ENCODE results near the gene SCYL1. TPM values are rescaled to one million over a fixed set of nuclear protein-coding genes. Genes with fewer than 3 reads are reported as not detected.

SCYL1 gene
- polyA plus RNA-seq, 1 donor (not counting 4 experiments of a cell fraction or from before 2014, with no cell fraction given): 31.3 TPM

GRCh38 chr11:65492387-65492636 is 32.6 kb upstream of the SCYL1 start:
- Histone ChIP-seq H3K9me1 (ENCODE audit: control insufficient read depth, extremely low read depth, insufficient read depth, low read length) (peaks cover 4% of the 10 kb centered on the region), H3K36me3 (ENCODE audit: control insufficient read depth in 2 of 2, extremely low read depth in 1 of 2, insufficient read depth in 2 of 2, low read length in 2 of 2) (no peaks in the 10 kb centered on the region), H3K27me3 (ENCODE audit: control insufficient read depth, extremely low read depth, insufficient read depth, low read length) (no peaks in the 10 kb centered on the region), H3K79me2 (ENCODE audit: control insufficient read depth, insufficient read depth, low read length) (peaks cover 13% of the 10 kb centered on the region), H2AFZ (ENCODE audit: control insufficient read depth, low read length) (no peak overlapping the region), H4K20me1 (ENCODE audit: control insufficient read depth, extremely low read depth, insufficient read depth, low read length) (no peaks in the 10 kb centered on the region), H3K4me2 (ENCODE audit: control insufficient read depth, extremely low read depth, insufficient read depth, low read depth, low read length) (peak overlapping the region; percentile 78), H3K4me3 (ENCODE audit: control insufficient read depth in 2 of 3, extremely low read depth in 1 of 3, insufficient read depth in 2 of 3, low read depth in 1 of 3, low read length in 3 of 3) (peak overlapping the region in 1 of 3 experiments; percentile 13), H3K9ac (ENCODE audit: control insufficient read depth, extremely low read depth, insufficient read depth, low read length) (peak overlapping the region; percentile 84), H3K4me1 (ENCODE audit: control insufficient read depth, extremely low read depth, insufficient read depth, low read length) (peaks cover 89% of the 10 kb centered on the region), H3K27ac (ENCODE audit: control insufficient read depth, insufficient read depth, low read length) (peak overlapping the region; percentile 94), H3K9me3 (ENCODE audit: control insufficient read depth, low read depth, low read length) (no peaks in the 10 kb centered on the region)
- dilution Hi-C loops (cut with MboI; ENCODE audit: extremely low pct_ligation_motif_present, low sequenced_read_pairs): no loop called here
- FAIRE-seq: no peak
- no peak for TF ChIP-seq EZH2 (IDR thresholded peaks at IDR 0.05; ENCODE audit: low read length)
- TF ChIP-seq CTCF (optimal IDR thresholded peaks at IDR 0.05 in 1 of 3, IDR thresholded peaks at IDR 0.05 in 1 of 3, conservative IDR thresholded peaks at IDR 0.05 in 1 of 3; ENCODE audit: extremely low read depth in 1 of 3, insufficient read depth in 2 of 3, low read length in 3 of 3): no peak
- DNase-seq (ENCODE audit: low read depth, low spot score): no peak

DNA sequence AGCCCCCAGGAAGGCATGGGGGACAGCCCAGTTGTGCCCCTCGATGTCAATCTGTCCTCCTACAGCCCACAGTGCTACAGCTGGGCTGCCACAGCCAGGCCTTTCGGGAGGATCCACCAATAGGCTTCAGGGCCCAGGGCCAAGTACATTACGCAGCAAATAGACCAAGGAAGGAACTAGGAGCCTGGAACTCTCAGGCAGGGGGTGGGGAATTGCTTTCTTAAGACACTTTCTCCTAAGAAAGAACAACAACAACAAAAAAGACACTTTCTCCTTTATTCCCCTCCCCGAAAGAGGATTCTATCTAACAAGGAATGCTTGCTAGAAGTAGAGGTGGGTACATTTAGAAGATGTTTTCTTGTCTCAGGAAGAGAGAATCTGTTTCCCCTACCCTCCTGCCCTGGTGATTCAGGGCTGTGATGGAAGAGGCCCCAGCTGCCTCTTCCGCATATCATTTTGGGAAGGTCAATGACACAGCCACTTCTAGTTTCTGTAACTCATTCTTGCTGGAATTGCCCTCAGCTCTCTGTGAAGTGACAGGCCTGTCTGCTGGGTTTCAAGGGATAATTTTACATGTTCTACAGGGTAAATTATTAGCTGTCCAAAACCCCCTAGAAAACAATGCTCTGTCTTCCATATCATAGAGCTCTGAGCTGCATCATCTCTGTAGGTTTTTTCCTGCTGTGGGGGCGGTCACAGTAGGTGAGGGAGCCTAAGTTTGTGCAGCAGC is 32.1 kb upstream of the SCYL1 start:
- Histone ChIP-seq H2AFZ (ENCODE audit: control insufficient read depth, low read length) (no peak overlapping the region), H3K9me1 (ENCODE audit: control insufficient read depth, extremely low read depth, insufficient read depth, low read length) (peaks cover 4% of the 10 kb centered on the region), H3K36me3 (ENCODE audit: control insufficient read depth in 2 of 2, extremely low read depth in 1 of 2, insufficient read depth in 2 of 2, low read length in 2 of 2) (no peaks in the 10 kb centered on the region), H3K9ac (ENCODE audit: control insufficient read depth, extremely low read depth, insufficient read depth, low read length) (peak overlapping the region; percentile 84), H3K4me2 (ENCODE audit: control insufficient read depth, extremely low read depth, insufficient read depth, low read depth, low read length) (peak overlapping the region; percentile 78), H3K4me3 (ENCODE audit: control insufficient read depth in 2 of 3, extremely low read depth in 1 of 3, insufficient read depth in 2 of 3, low read depth in 1 of 3, low read length in 3 of 3) (peak overlapping the region in 2 of 3 experiments; percentile 1 to 44), H3K4me1 (ENCODE audit: control insufficient read depth, extremely low read depth, insufficient read depth, low read length) (peaks cover 87% of the 10 kb centered on the region), H4K20me1 (ENCODE audit: control insufficient read depth, extremely low read depth, insufficient read depth, low read length) (no peaks in the 10 kb centered on the region), H3K27me3 (ENCODE audit: control insufficient read depth, extremely low read depth, insufficient read depth, low read length) (no peaks in the 10 kb centered on the region), H3K9me3 (ENCODE audit: control insufficient read depth, low read depth, low read length) (no peaks in the 10 kb centered on the region), H3K79me2 (ENCODE audit: control insufficient read depth, insufficient read depth, low read length) (peaks cover 15% of the 10 kb centered on the region), H3K27ac (ENCODE audit: control insufficient read depth, insufficient read depth, low read length) (peak overlapping the region; percentile 94)
- DNase-seq (ENCODE audit: low read depth, low spot score): no peak
- FAIRE-seq: peak; percentile 34
- no peak for TF ChIP-seq CTCF (optimal IDR thresholded peaks at IDR 0.05 in 1 of 3, IDR thresholded peaks at IDR 0.05 in 1 of 3, conservative IDR thresholded peaks at IDR 0.05 in 1 of 3; ENCODE audit: extremely low read depth in 1 of 3, insufficient read depth in 2 of 3, low read length in 3 of 3)
- no peak for TF ChIP-seq EZH2 (IDR thresholded peaks at IDR 0.05; ENCODE audit: low read length)
- dilution Hi-C loops (cut with MboI; ENCODE audit: extremely low pct_ligation_motif_present, low sequenced_read_pairs): no loop called here
